HG02938 (cell line): ENCODE results near the gene GABRB2.
"Not testable (repeated sequence)": the region's sequence is repeated elsewhere in the genome, so short reads cannot be mapped to it uniquely, and the experiment has no call there.

Source experiments
- ATAC-seq: cut with Tn5 transposase; IDR thresholded peaks from one replicate; pipeline ENCODE4 v1.9.1; 2021; ENCODE audit warnings: mild to moderate bottlenecking, moderate library complexity; ENCODE audit not compliant: unreplicated experiment

Gene GABRB2

DNA sequence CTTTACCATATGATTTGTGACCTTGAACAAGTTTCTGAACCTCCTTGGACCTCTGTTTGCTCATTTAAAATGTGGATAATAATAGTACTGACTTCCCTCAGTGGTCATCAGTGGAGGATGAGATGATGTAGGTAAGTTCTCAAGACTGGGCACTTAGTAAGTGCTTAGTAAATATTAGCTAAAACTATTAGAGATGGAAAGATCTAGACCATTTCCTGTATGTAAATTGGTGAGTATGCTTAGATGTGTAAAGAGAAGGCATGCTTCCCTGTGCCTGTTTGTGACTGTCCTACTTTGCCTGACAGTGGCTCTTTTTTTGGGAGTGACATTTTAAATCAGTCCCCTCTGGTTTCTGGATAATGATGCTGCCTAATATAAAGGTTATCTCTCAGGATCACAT is 288.1 kb downstream of the GABRB2 start:
- no peak for ATAC-seq

DNA sequence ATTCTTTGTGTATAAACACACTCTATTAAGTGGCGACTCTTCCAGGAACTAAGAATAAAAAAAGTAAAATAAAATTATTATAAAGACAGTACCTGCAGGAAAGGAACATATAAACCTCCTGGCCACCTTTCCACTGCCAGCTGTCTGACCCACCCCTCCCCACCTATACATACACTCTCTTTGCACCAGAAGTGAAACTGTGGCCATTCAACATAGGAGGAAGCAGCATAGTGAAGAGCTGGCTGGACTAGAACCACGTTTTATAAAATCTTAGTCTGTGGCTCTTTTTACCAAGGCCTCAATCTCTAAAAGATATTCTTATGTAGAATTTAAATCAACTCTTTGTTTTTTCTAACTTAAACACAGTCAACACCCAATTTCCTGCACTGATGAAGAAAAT is 289.6 kb downstream of the GABRB2 start:
- no peak for ATAC-seq

DNA sequence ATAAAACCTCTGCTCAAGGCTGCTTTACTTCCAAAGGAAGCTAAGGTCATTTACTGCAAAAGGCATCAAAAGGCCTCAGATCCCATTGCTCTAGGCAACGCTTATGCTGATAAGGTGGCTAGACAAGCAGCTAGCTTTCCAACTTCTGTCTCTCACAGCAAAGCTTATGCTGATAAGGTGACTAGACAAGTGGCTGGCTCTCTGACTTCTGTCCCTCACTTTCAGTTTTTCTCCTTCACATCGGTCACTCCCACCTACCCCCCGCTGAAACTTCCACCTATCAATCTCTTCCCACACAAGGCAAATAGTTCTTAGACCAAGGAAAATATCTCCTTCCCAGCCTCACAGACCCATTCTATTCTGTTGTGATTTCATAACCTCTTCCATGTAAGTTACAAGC is 293.6 kb downstream of the GABRB2 start:
- ATAC-seq: not testable (repeated sequence)

DNA sequence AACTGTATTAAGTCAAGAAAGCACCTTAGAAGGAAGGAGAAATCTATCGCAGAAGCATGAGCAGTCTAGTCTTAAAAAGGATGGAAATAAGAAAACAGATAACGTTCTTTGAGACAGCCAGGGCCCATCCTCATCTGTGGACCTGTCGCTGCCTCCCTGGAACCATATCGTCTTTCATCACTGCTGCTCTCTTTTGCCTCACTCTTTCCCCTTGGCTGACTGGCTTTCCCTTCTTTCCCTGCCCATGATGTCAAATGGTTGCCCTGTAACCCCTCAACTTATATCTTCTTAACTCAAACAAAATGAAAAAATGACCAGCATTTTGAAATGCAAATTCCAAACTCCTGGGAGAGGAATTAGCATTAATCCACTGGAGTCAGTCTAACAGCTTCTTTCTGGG is 299.8 kb downstream of the GABRB2 start:
- no peak for ATAC-seq

DNA sequence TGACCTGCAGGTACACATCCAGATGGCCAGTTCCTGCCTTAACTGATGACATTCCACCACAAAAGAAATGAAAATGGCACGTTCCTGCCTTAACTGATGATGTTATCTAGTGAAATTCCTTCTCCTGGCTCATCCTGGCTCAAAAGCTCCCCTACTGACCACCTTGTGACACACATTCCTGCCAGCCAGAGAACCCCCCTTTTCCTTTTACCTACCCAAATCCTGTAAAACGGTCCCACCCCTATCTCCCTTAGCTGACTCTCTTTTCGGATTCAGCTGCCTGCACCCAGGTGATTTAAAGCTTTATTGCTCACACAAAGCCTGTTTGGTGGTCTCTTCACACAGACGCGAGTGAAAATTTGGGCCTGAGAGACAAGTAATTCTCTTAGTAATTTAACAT is 300.7 kb downstream of the GABRB2 start:
- ATAC-seq: not testable (repeated sequence)
